ENCODE data around the gene SIX2.
A peak's percentile ranks its signal among the peaks of the same experiment; 100 is the strongest.

DNA sequence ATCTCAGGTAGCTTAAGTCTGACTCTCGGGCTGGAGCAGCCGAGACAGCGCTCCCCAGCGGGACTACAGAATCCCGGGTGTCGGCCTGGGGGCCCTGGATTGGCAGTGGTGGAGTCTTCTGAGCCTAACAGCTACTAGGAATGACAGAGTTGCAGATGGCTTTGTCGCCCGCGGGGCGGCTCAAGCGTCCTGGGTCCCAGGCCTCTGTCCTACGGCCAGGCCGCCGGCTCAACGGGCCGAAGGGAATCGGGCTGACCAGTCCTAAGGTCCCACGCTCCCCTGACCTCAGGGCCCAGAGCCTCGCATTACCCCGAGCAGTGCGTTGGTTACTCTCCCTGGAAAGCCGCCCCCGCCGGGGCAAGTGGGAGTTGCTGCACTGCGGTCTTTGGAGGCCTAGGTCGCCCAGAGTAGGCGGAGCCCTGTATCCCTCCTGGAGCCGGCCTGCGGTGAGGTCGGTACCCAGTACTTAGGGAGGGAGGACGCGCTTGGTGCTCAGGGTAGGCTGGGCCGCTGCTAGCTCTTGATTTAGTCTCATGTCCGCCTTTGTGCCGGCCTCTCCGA is 8.8 kb downstream of the SIX2 start:
- TF ChIP-seq, protein P1, sequence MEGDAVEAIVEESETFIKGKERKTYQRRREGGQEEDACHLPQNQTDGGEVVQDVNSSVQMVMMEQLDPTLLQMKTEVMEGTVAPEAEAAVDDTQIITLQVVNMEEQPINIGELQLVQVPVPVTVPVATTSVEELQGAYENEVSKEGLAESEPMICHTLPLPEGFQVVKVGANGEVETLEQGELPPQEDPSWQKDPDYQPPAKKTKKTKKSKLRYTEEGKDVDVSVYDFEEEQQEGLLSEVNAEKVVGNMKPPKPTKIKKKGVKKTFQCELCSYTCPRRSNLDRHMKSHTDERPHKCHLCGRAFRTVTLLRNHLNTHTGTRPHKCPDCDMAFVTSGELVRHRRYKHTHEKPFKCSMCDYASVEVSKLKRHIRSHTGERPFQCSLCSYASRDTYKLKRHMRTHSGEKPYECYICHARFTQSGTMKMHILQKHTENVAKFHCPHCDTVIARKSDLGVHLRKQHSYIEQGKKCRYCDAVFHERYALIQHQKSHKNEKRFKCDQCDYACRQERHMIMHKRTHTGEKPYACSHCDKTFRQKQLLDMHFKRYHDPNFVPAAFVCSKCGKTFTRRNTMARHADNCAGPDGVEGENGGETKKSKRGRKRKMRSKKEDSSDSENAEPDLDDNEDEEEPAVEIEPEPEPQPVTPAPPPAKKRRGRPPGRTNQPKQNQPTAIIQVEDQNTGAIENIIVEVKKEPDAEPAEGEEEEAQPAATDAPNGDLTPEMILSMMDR (conservative IDR thresholded peaks at IDR 0.05; ENCODE audit: low read depth in 2 of 2), result peak; percentile 15 to 29; a peak in 2 of 4 replicates
- TF ChIP-seq REST (IDR thresholded peaks at IDR 0.05; ENCODE audit: unreplicated experiment) (no peak), POLR2AphosphoS5 (IDR thresholded peaks at IDR 0.05; ENCODE audit: low read depth) (no peak), EZH2 (IDR thresholded peaks at IDR 0.05; ENCODE audit: low read depth, unreplicated experiment) (peak; percentile 18), ZNF114 (CRISPR knock-in tag; IDR thresholded peaks at IDR 0.05) (no peak), EZH2phosphoT487 (IDR thresholded peaks at IDR 0.05; ENCODE audit: unreplicated experiment) (no peak), JUNB (IDR thresholded peaks at IDR 0.05; ENCODE audit: unreplicated experiment) (no peak), ETS1 (IDR thresholded peaks at IDR 0.05) (no peak), STAT1 (IDR thresholded peaks at IDR 0.05; ENCODE audit: unreplicated experiment) (no peak)
